IMR-90 (cell line): ENCODE measurements around the gene EPB41L2.
A peak's percentile ranks its signal among the peaks of the same experiment; 100 is the strongest.

ENCODE experiments used
- BHLHE40 ChIP-seq: fragments of 150-350 bp; IDR thresholded peaks from 2 replicates; pipeline ENCODE4 v1.6.1; 2016; ENCODE audit warnings: mild to moderate bottlenecking, low read depth, low read length
- CTCF ChIP-seq: conservative IDR thresholded peaks from 2 replicates; pipeline ENCODE4 v1.5.1; 2012; ENCODE audit warnings: mild to moderate bottlenecking, low read depth, low read length, improper control_type of control experiment
- FOS ChIP-seq: fragments of 150-350 bp; IDR thresholded peaks from 2 replicates; pipeline ENCODE4 v1.6.1; 2016; ENCODE audit warnings: low read depth, low read length
- POLR2A ChIP-seq: IDR thresholded peaks from 2 replicates; pipeline ENCODE4 v1.6.1; 2012; ENCODE audit warnings: mild to moderate bottlenecking, low read depth, low read length
- RCOR1 ChIP-seq: IDR thresholded peaks from 2 replicates; pipeline ENCODE4 v1.6.1; 2012; ENCODE audit warnings: mild to moderate bottlenecking, low read length, improper control_type of control experiment; ENCODE audit not compliant: insufficient replicate concordance
- TF ChIP-seq, protein P1 (sequence below): fragments of 150-350 bp; IDR thresholded peaks from 2 replicates; pipeline ENCODE4 v1.6.1; 2016; ENCODE audit warnings: low read depth, mild to moderate bottlenecking, low read length, moderate library complexity, borderline replicate concordance
- TF ChIP-seq, protein P2 (sequence below): fragments of 150-350 bp; IDR thresholded peaks from 2 replicates; pipeline ENCODE4 v1.6.1; 2017; ENCODE audit warnings: mild to moderate bottlenecking, antibody characterized with exemption, low read length, low read depth

GRCh38 chr6:130885392-130886192, 177.5 kb downstream of the EPB41L2 start:
- TF ChIP-seq FOS, result no peak
- TF ChIP-seq CTCF, result peak; percentile 91
- no peak for TF ChIP-seq RCOR1
- TF ChIP-seq POLR2A, result peak; percentile 61
- TF ChIP-seq, protein P1, sequence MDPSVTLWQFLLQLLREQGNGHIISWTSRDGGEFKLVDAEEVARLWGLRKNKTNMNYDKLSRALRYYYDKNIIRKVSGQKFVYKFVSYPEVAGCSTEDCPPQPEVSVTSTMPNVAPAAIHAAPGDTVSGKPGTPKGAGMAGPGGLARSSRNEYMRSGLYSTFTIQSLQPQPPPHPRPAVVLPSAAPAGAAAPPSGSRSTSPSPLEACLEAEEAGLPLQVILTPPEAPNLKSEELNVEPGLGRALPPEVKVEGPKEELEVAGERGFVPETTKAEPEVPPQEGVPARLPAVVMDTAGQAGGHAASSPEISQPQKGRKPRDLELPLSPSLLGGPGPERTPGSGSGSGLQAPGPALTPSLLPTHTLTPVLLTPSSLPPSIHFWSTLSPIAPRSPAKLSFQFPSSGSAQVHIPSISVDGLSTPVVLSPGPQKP, result no peak
- TF ChIP-seq BHLHE40, result no peak
- TF ChIP-seq, protein P2, sequence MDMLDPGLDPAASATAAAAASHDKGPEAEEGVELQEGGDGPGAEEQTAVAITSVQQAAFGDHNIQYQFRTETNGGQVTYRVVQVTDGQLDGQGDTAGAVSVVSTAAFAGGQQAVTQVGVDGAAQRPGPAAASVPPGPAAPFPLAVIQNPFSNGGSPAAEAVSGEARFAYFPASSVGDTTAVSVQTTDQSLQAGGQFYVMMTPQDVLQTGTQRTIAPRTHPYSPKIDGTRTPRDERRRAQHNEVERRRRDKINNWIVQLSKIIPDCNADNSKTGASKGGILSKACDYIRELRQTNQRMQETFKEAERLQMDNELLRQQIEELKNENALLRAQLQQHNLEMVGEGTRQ, result no peak
